SK-N-SH (cell line): ENCODE measurements around the gene ZMAT5. TPM values are rescaled to one million over a fixed set of nuclear protein-coding genes. Genes with fewer than 3 reads are reported as not detected.

Source experiments
- CTCF ChIA-PET: fragments of 300-600, 350-600 bp; formaldehyde crosslinking; extraction: SDS; loops from one replicate; lab custom pipeline; 2021; lab: Yijun Ruan, JAX
- POLR2A ChIA-PET: fragments of 350-600 bp; sonication (Branson Sonifier 250); formaldehyde crosslinking; extraction: SDS; loops from one replicate; lab custom pipeline; 2020; ENCODE audit warnings: antibody characterized with exemption, inconsistent platforms; lab: Yijun Ruan, JAX
- DNase-seq: peaks from one replicate; pipeline ENCODE4 v3.0.0; 2012
- H2AFZ ChIP-seq: fragments of 200-600 bp; sonication (generic); 2 replicates; pipeline ENCODE4 v1.8.1; 2016; ENCODE audit warnings: antibody characterized with exemption, mild to moderate bottlenecking, low read depth
- H3F3A ChIP-seq: fragments of 200-600 bp; sonication (generic); replicated peaks from 2 replicates; pipeline ENCODE3; 2016; ENCODE audit warnings: antibody characterized with exemption, mild to moderate bottlenecking; ENCODE audit not compliant: insufficient read depth
- H3K27ac ChIP-seq, 2 experiments: fragments of 200-500 bp in 1 of 2; fragments of 200-600 bp in 1 of 2; sonication (Bioruptor generic) in 1 of 2; sonication (generic), shearing (Covaris generic) in 1 of 2; 2 replicates each; pipeline versions ENCODE4 v1.5.1 to v1.6.1; 2014 to 2016; ENCODE audit warnings: low read depth in 2 of 2, inconsistent platforms in 1 of 2, low read length in 1 of 2, mild to moderate bottlenecking in 1 of 2, mixed read lengths in 1 of 2
- H3K27me3 ChIP-seq: fragments of 200-600 bp; sonication (generic), shearing (Covaris generic); 2 replicates; pipeline ENCODE4 v1.6.1; 2016; ENCODE audit warnings: mixed run types; ENCODE audit not compliant: insufficient read depth
- H3K36me3 ChIP-seq, 2 experiments: fragments of 200-500 bp in 1 of 2; fragments of 200-600 bp in 1 of 2; sonication (Bioruptor generic) in 1 of 2; sonication (generic) in 1 of 2; replicated peaks in 1 of 2; 2 replicates each; pipeline versions ENCODE3 to v1.5.1; 2014 to 2016; ENCODE audit warnings: low read length in 1 of 2, mild to moderate bottlenecking in 1 of 2; ENCODE audit not compliant: insufficient read depth in 2 of 2, control insufficient read depth in 1 of 2
- H3K4me1 ChIP-seq, 2 experiments: fragments of 200-500 bp in 1 of 2; fragments of 200-600 bp in 1 of 2; sonication (Bioruptor generic) in 1 of 2; sonication (generic), shearing (Covaris generic) in 1 of 2; 2 replicates each; pipeline versions ENCODE4 v1.5.1 to v1.6.1; 2014 to 2016; ENCODE audit warnings: low read depth in 1 of 2, low read length in 1 of 2, mixed run types in 1 of 2; ENCODE audit not compliant: insufficient read depth in 2 of 2, control insufficient read depth in 1 of 2
- H3K4me2 ChIP-seq: fragments of 200-600 bp; sonication (generic), shearing (Covaris generic); 2 replicates; pipeline ENCODE4 v1.6.1; 2017; ENCODE audit warnings: mixed run types
- H3K4me3 ChIP-seq, 2 experiments: fragments of 200-500 bp in 1 of 2; fragments of 200-600 bp in 1 of 2; sonication (Bioruptor generic) in 1 of 2; sonication (generic), shearing (Covaris generic) in 1 of 2; 2 replicates each; pipeline versions ENCODE4 v1.5.1 to v1.8.1; 2014 to 2016; ENCODE audit warnings: low read depth in 2 of 2, inconsistent platforms in 1 of 2, low read length in 1 of 2, mild to moderate bottlenecking in 1 of 2, mixed read lengths in 1 of 2, moderate library complexity in 1 of 2
- H3K79me2 ChIP-seq: fragments of 200-600 bp; sonication (generic); 2 replicates; pipeline ENCODE4 v1.8.1; 2017; ENCODE audit warnings: mild to moderate bottlenecking; ENCODE audit not compliant: insufficient read depth
- H3K9ac ChIP-seq: fragments of 200-600 bp; sonication (generic); 2 replicates; pipeline ENCODE4 v1.6.1; 2017; ENCODE audit warnings: mixed run types
- H3K9me2 ChIP-seq: fragments of 200-600 bp; sonication (generic); 2 replicates; pipeline ENCODE4 v1.6.1; 2017; ENCODE audit warnings: mixed run types
- H3K9me3 ChIP-seq: fragments of 200-600 bp; sonication (generic); 2 replicates; pipeline ENCODE4 v1.6.1; 2017; ENCODE audit warnings: mixed run types, mild to moderate bottlenecking, moderate library complexity
- H4K20me1 ChIP-seq: fragments of 200-600 bp; sonication (generic); 2 replicates; pipeline ENCODE4 v1.6.1; 2017; ENCODE audit warnings: mild to moderate bottlenecking, mixed run types; ENCODE audit not compliant: insufficient read depth
- CHD2 ChIP-seq: fragments of 150-350 bp; IDR thresholded peaks from 2 replicates; pipeline ENCODE4 v1.6.1; 2018; ENCODE audit warnings: low read length; ENCODE audit not compliant: partially characterized antibody
- EP300 ChIP-seq, 2 experiments: IDR thresholded peaks; 2 replicates each; pipeline versions ENCODE4 v1.4.0 to v1.6.1; 2012; ENCODE audit warnings: borderline replicate concordance in 1 of 2, low read depth in 1 of 2, low read length in 1 of 2
- EZH2phosphoT487 ChIP-seq: fragments of 200-600 bp; sonication (generic); IDR thresholded peaks from 2 replicates; pipeline ENCODE4 v1.6.1; 2017; ENCODE audit warnings: low read depth, mixed run types, mild to moderate bottlenecking, antibody characterized with exemption, moderate library complexity, borderline replicate concordance
- JUND ChIP-seq: IDR thresholded peaks from 2 replicates; pipeline ENCODE4 v1.4.0; 2012
- MEF2A ChIP-seq: IDR thresholded peaks from 2 replicates; pipeline ENCODE4 v1.4.0; 2012; ENCODE audit warnings: low read depth, borderline replicate concordance
- MXI1 ChIP-seq: IDR thresholded peaks from 2 replicates; pipeline ENCODE4 v1.6.1; 2012; ENCODE audit warnings: mild to moderate bottlenecking, low read depth, low read length, improper control_type of control experiment
- RAD21 ChIP-seq: IDR thresholded peaks from 2 replicates; pipeline ENCODE4 v1.6.1; 2012; ENCODE audit warnings: mild to moderate bottlenecking, low read length
- RFX5 ChIP-seq: IDR thresholded peaks from 2 replicates; pipeline ENCODE4 v1.6.1; 2012; ENCODE audit warnings: mild to moderate bottlenecking, improper control_type of control experiment, low read length
- SIN3A ChIP-seq: IDR thresholded peaks from 2 replicates; pipeline ENCODE4 v1.6.1; 2012; ENCODE audit warnings: low read depth, mild to moderate bottlenecking, low read length, moderate library complexity, borderline replicate concordance
- TCF12 ChIP-seq: IDR thresholded peaks from 2 replicates; pipeline ENCODE4 v1.4.0; 2012
- TEAD4 ChIP-seq: IDR thresholded peaks from 2 replicates; pipeline ENCODE4 v1.4.0; 2012; ENCODE audit warnings: mild to moderate bottlenecking, borderline replicate concordance; ENCODE audit not compliant: insufficient read depth
- WGBS: methylation state at CpG from one replicate; pipeline ENCODE4 v1.1.6; 2017; ENCODE audit warnings: low lambda C conversion rate; 5-methylcytosine and 5-hydroxymethylcytosine counted together
- polyA plus RNA-seq, 3 experiments: library from polyadenylated mRNA; depleted of rRNA; stranded (reverse); fragments of >200 nt; gene quantifications; 2 replicates each; pipeline ENCODE4 v1.2.3, GENCODE V29; 2012
- TF ChIP-seq, protein P1 (sequence below): IDR thresholded peaks from 2 replicates; pipeline ENCODE4 v1.4.0; 2012; ENCODE audit warnings: low read depth, borderline replicate concordance
- TF ChIP-seq, protein P2 (sequence below): IDR thresholded peaks from 2 replicates; pipeline ENCODE4; 2012
- TF ChIP-seq, protein P3 (sequence below): fragments of 150-350 bp; IDR thresholded peaks from 2 replicates; pipeline ENCODE4 v1.6.1; 2017; ENCODE audit warnings: antibody characterized with exemption, low read length, low read depth, borderline replicate concordance

ZMAT5 gene
- polyA plus RNA-seq, 1 of the 3 experiments (the other 2 are of a cell fraction): 35.0 TPM

DNA sequence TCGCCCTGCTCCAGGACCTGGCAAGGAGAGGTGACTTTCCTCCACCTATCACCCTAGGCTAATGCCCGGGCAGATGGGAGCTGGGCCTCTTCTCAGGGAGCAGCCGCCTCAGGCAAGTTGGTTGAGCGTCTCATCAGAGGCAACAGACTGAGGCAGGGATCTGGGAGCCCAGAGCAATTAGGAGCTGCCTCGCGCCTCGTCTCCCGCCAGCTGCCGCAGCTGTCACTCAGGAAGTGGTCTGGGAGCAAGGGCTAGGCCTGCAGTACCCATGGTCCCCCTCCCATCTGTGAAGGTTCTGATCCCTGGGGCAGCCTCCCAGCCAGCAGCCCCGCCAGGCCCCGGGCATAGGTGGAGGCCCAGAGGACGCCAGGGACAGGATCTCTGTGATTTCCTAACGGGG lies 51.6 kb downstream of the ZMAT5 start (continued):
- TF ChIP-seq, protein P1, sequence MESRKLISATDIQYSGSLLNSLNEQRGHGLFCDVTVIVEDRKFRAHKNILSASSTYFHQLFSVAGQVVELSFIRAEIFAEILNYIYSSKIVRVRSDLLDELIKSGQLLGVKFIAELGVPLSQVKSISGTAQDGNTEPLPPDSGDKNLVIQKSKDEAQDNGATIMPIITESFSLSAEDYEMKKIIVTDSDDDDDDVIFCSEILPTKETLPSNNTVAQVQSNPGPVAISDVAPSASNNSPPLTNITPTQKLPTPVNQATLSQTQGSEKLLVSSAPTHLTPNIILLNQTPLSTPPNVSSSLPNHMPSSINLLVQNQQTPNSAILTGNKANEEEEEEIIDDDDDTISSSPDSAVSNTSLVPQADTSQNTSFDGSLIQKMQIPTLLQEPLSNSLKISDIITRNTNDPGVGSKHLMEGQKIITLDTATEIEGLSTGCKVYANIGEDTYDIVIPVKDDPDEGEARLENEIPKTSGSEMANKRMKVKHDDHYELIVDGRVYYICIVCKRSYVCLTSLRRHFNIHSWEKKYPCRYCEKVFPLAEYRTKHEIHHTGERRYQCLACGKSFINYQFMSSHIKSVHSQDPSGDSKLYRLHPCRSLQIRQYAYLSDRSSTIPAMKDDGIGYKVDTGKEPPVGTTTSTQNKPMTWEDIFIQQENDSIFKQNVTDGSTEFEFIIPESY: no peak

DNA sequence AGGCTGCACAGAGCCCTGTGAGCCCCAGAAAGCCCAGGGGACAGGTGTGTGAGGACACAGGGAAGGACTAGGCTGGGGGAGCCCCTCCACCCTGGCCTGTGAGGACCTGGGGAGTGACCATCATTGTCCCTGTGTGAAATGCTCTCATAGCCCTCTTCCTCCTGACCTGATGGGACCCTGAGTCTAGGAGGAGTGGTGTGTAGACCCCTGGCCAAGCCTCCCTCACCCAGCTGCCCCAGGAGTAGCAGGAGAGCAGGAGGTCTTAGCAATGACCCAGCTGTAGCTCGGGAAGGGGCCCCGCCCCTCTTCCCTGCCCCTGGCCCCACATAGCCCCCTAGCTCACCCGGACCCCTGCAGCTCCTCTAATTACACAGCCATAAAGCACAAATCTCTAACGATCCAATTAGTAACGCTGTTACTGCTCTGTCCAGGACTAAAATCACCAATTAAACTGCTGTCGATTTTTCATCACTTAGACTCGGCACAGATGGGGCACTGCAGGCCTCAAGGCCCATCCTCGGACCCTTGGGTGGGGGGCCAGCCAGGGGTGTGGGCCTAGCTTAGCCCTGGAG lies 53.6 kb downstream of the ZMAT5 start:
- Histone ChIP-seq H3K27me3 (no peaks in the 10 kb centered on the region), H3K9me3 (no peaks in the 10 kb centered on the region), H3K4me1 (peaks cover 0 to 72% of the 10 kb centered on the region in 2 experiments; a peak in 1 of 4 replicates), H3K4me2 (no peak overlapping the region), H3K27ac (no peak overlapping the region), H3K9ac (no peak overlapping the region), H3K9me2 (no peaks in the 10 kb centered on the region), H3F3A (no peaks in the 10 kb centered on the region), H3K36me3 (no peaks in the 10 kb centered on the region), H4K20me1 (peaks cover 6% of the 10 kb centered on the region; the same call in 1 of the 2 replicates), H3K79me2 (no peaks in the 10 kb centered on the region), H3K4me3 (no peak overlapping the region), H2AFZ (no peak overlapping the region)
- POLR2A ChIA-PET: no interaction called here
- WGBS: 80% methylated on average over 5 of the region's 8 CpGs
- TF ChIP-seq, protein P2, sequence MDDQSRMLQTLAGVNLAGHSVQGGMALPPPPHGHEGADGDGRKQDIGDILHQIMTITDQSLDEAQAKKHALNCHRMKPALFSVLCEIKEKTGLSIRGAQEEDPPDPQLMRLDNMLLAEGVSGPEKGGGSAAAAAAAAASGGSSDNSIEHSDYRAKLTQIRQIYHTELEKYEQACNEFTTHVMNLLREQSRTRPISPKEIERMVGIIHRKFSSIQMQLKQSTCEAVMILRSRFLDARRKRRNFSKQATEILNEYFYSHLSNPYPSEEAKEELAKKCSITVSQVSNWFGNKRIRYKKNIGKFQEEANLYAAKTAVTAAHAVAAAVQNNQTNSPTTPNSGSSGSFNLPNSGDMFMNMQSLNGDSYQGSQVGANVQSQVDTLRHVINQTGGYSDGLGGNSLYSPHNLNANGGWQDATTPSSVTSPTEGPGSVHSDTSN: no peak
- no peak for TF ChIP-seq TCF12
- TF ChIP-seq MEF2A: no peak
- TF ChIP-seq SIN3A: no peak
- no peak for TF ChIP-seq MXI1
- TF ChIP-seq CHD2: no peak
- TF ChIP-seq, protein P3, sequence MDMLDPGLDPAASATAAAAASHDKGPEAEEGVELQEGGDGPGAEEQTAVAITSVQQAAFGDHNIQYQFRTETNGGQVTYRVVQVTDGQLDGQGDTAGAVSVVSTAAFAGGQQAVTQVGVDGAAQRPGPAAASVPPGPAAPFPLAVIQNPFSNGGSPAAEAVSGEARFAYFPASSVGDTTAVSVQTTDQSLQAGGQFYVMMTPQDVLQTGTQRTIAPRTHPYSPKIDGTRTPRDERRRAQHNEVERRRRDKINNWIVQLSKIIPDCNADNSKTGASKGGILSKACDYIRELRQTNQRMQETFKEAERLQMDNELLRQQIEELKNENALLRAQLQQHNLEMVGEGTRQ: no peak
- TF ChIP-seq RAD21: no peak
- TF ChIP-seq EZH2phosphoT487: no peak
- TF ChIP-seq TEAD4: no peak
- no peak for TF ChIP-seq JUND
- TF ChIP-seq EP300 (IDR thresholded peaks at IDR 0.05; ENCODE audit: borderline replicate concordance in 1 of 2, low read depth in 1 of 2, low read length in 1 of 2): no peak
- no peak for TF ChIP-seq RFX5
- no peak for DNase-seq
- CTCF ChIA-PET: interaction anchor here (1.6 kb wide), 1 partner anchor 24 kb away, joined by 8 read pairs; no protein-coding TSS in a partner anchor
